ENCODE measurements around the gene IGLON5. TPM values are rescaled to one million over a fixed set of nuclear protein-coding genes. Genes with fewer than 3 reads are reported as not detected.

The IGLON5 gene
- total RNA-seq, 2 donors from 2014 or later = 12.6 TPM; not detected in 1

GRCh38 chr19:51316688-51317087 lies 5.2 kb downstream of the IGLON5 start:
- no peak for DNase-seq (ENCODE audit: low spot score)
- H3K4me3 ChIP-seq = no peak overlapping the region
- no peak overlapping the region for H3K27ac ChIP-seq
- peaks cover 14% of the 10 kb centered on the region for H3K27me3 ChIP-seq (replicated peaks; ENCODE audit: insufficient read depth)
- no peak for TF ChIP-seq POLR2AphosphoS5 (IDR thresholded peaks at IDR 0.05)
- TF ChIP-seq POLR2A (IDR thresholded peaks at IDR 0.05) = no peak
- no peak for TF ChIP-seq CTCF (IDR thresholded peaks at IDR 0.05)
- no peaks in the 10 kb centered on the region for H3K36me3 ChIP-seq
- WGBS = 57% methylated on average over 8 of the region's 8 CpGs
- no peaks in the 10 kb centered on the region for H3K4me1 ChIP-seq (replicated peaks)
- H3K9me3 ChIP-seq = no peaks in the 10 kb centered on the region
- intact Hi-C loops (cut with DNase I) = no loop called here

GRCh38 chr19:51317376-51317775 lies 5.9 kb downstream of the IGLON5 start:
- H3K27ac ChIP-seq = no peak overlapping the region
- H3K4me1 ChIP-seq (replicated peaks) = no peaks in the 10 kb centered on the region
- no peak for DNase-seq (ENCODE audit: low spot score)
- intact Hi-C loops (cut with DNase I) = no loop called here
- H3K27me3 ChIP-seq (replicated peaks; ENCODE audit: insufficient read depth) = peaks cover 8% of the 10 kb centered on the region
- TF ChIP-seq POLR2AphosphoS5 (IDR thresholded peaks at IDR 0.05) (no peak), CTCF (IDR thresholded peaks at IDR 0.05) (no peak), POLR2A (IDR thresholded peaks at IDR 0.05) (no peak)
- WGBS = 67% methylated on average over 3 of the region's 3 CpGs
- no peaks in the 10 kb centered on the region for H3K9me3 ChIP-seq
- H3K4me3 ChIP-seq = no peak overlapping the region
- H3K36me3 ChIP-seq = no peaks in the 10 kb centered on the region

GRCh38 chr19:51317968-51318367 lies 6.5 kb downstream of the IGLON5 start:
- whole genome bisulfite sequencing = 53% methylated on average over 1 of the region's 1 CpG
- no peak for DNase-seq (ENCODE audit: low spot score)
- Histone ChIP-seq H3K27me3 (replicated peaks; ENCODE audit: insufficient read depth) (peaks cover 7% of the 10 kb centered on the region), H3K9me3 (no peaks in the 10 kb centered on the region), H3K4me3 (no peak overlapping the region), H3K36me3 (no peaks in the 10 kb centered on the region), H3K4me1 (replicated peaks) (no peaks in the 10 kb centered on the region), H3K27ac (no peak overlapping the region)
- no peak for TF ChIP-seq POLR2AphosphoS5 (IDR thresholded peaks at IDR 0.05)
- intact Hi-C loops (cut with DNase I) = no loop called here

GRCh38 chr19:51318687-51319648 lies 7.5 kb downstream of the IGLON5 start:
- no peak for DNase-seq (ENCODE audit: low spot score)
- intact Hi-C loops (cut with DNase I) = no loop called here
- H3K4me1 ChIP-seq (replicated peaks) = no peaks in the 10 kb centered on the region
- peaks cover 9% of the 10 kb centered on the region for H3K27me3 ChIP-seq (replicated peaks; ENCODE audit: insufficient read depth)
- no peaks in the 10 kb centered on the region for H3K36me3 ChIP-seq
- H3K9me3 ChIP-seq = no peaks in the 10 kb centered on the region
- 61% methylated on average over 23 of the region's 23 CpGs for WGBS
- H3K27ac ChIP-seq = no peak overlapping the region
- TF ChIP-seq CTCF (IDR thresholded peaks at IDR 0.05) (no peak), POLR2AphosphoS5 (IDR thresholded peaks at IDR 0.05) (no peak), POLR2A (IDR thresholded peaks at IDR 0.05) (no peak)
- H3K4me3 ChIP-seq = no peak overlapping the region

GRCh38 chr19:51319649-51320279 lies 8.3 kb downstream of the IGLON5 start:
- intact Hi-C loops (cut with DNase I) = no loop called here
- H3K27me3 ChIP-seq (replicated peaks; ENCODE audit: insufficient read depth) = peaks cover 7% of the 10 kb centered on the region

More at GRCh38 chr19:51319649-51320279, 8.3 kb downstream of the IGLON5 start:
- Histone ChIP-seq H3K4me1 (replicated peaks) (no peaks in the 10 kb centered on the region), H3K36me3 (no peaks in the 10 kb centered on the region), H3K27ac (no peak overlapping the region), H3K9me3 (no peaks in the 10 kb centered on the region), H3K4me3 (no peak overlapping the region)
- WGBS = 70% methylated on average over 14 of the region's 14 CpGs
- DNase-seq (ENCODE audit: low spot score) = no peak
- TF ChIP-seq POLR2A (IDR thresholded peaks at IDR 0.05) = no peak
- TF ChIP-seq POLR2AphosphoS5 (IDR thresholded peaks at IDR 0.05) = no peak
- no peak for TF ChIP-seq CTCF (IDR thresholded peaks at IDR 0.05)

All from prostate gland (tissue), 2 donors.